ENCODE results near the gene SLC5A7. TPM values are rescaled to one million over a fixed set of nuclear protein-coding genes. Genes with fewer than 3 reads are reported as not detected.

SLC5A7 gene
- total and polyA plus RNA-seq, 11 donors, result 0.03 to 0.16 (median 0.10) TPM; not detected in 4

- TF ChIP-seq CTCF (IDR thresholded peaks at IDR 0.05), result no peak
- no peak for TF ChIP-seq POLR2A (IDR thresholded peaks at IDR 0.05)
- intact Hi-C loops (cut with DNase I), result no loop called here
Measured at GRCh38 chr2:108061439-108062042, 75.2 kb downstream of the SLC5A7 start.

More at GRCh38 chr2:108061439-108062042, 75.2 kb downstream of the SLC5A7 start:
- no peak overlapping the region for H3K27ac ChIP-seq
- 71 to 87% (median 82%) methylated on average over 3 to 4 of the region's 4 CpGs for WGBS, 4 donors
- H3K4me1 ChIP-seq, result no peaks in the 10 kb centered on the region
- H3K27me3 ChIP-seq, result no peaks in the 10 kb centered on the region
- ATAC-seq (no peak), DNase-seq (no peak)
- no peaks in the 10 kb centered on the region for H3K36me3 ChIP-seq
- no peaks in the 10 kb centered on the region for H3K9me3 ChIP-seq
- no peak overlapping the region for H3K4me3 ChIP-seq

Other genes starting within 250 kb of the SLC5A7 start
- gene RGPD4, start 159.6 kb upstream of the SLC5A7 start, total RNA-seq, result under 1 TPM in 2 of 9 donors, not detected in 7; 0.05 to 0.11 TPM
- gene RGPD4, start 159.6 kb upstream of the SLC5A7 start, polyA plus RNA-seq, result not detected

Data from heart left ventricle (tissue), 16 donors.